PC-9 (cell line): ENCODE data around the gene RETREG1. TPM values are rescaled to one million over a fixed set of nuclear protein-coding genes. Genes with fewer than 3 reads are reported as not detected.

Experiments
- BruUV-seq: library from RNA; stranded (reverse); fragments of 400-500 nt; replicated peaks from 2 replicates; lab custom pipeline; 2021; lab: Mats Ljungman, UMichigan
- CTCF ChIA-PET: fragments of 300-600 bp; sonication (Branson Sonifier 250); formaldehyde crosslinking; loops from one replicate; lab custom pipeline; 2022; ENCODE audit warnings: antibody characterized with exemption; lab: Charles Lee
- POLR2A ChIA-PET: fragments of 300-600 bp; sonication (Branson Sonifier 250); formaldehyde crosslinking; loops from one replicate; lab custom pipeline; 2022; ENCODE audit warnings: antibody characterized with exemption; ENCODE audit not compliant: unreplicated experiment; lab: Charles Lee
- DNase-seq, 2 experiments: peaks; one replicate each; pipeline versions ENCODE4 v3.0.0 to v3.0.0-alpha.2; 2015 to 2022; ENCODE audit warnings: mixed read lengths in 1 of 2
- H2AFZ ChIP-seq: fragments of 200-600 bp; sonication (generic); 2 replicates; pipeline ENCODE4 v1.8.1; 2017; ENCODE audit warnings: antibody characterized with exemption
- H3F3A ChIP-seq: fragments of 200-600 bp; sonication (generic); 2 replicates; pipeline ENCODE4 v1.8.1; 2017; ENCODE audit warnings: antibody characterized with exemption, mild to moderate bottlenecking, low read depth; ENCODE audit not compliant: insufficient read depth
- H3K27ac ChIP-seq: fragments of 200-600 bp; sonication (generic); 2 replicates; pipeline ENCODE4 v1.6.1; 2016; ENCODE audit warnings: mixed run types
- H3K27me3 ChIP-seq: fragments of 200-600 bp; sonication (generic); 2 replicates; pipeline ENCODE4 v1.6.1; 2016; ENCODE audit warnings: low read depth, mixed run types; ENCODE audit not compliant: insufficient read depth
- H3K36me3 ChIP-seq: fragments of 200-600 bp; sonication (generic); 2 replicates; pipeline ENCODE4 v1.6.1; 2016; ENCODE audit warnings: low read depth, mixed run types
- H3K4me1 ChIP-seq: fragments of 200-600 bp; sonication (generic); replicated peaks from 2 replicates; pipeline ENCODE4 v1.6.1; 2016; ENCODE audit warnings: mixed run types; ENCODE audit not compliant: insufficient read depth
- H3K4me2 ChIP-seq: fragments of 200-600 bp; sonication (generic); 2 replicates; pipeline ENCODE4 v1.6.1; 2017; ENCODE audit warnings: mixed run types
- H3K4me3 ChIP-seq: fragments of 200-600 bp; sonication (generic); 2 replicates; pipeline ENCODE4 v1.6.1; 2016; ENCODE audit warnings: mixed run types
- H3K79me2 ChIP-seq: fragments of 200-600 bp; sonication (generic); 2 replicates; pipeline ENCODE4 v1.6.1; 2017; ENCODE audit warnings: low read depth, mixed run types
- H3K9me2 ChIP-seq: fragments of 200-600 bp; sonication (generic); 2 replicates; pipeline ENCODE4 v1.8.1; 2017; ENCODE audit warnings: mild to moderate bottlenecking; ENCODE audit not compliant: insufficient read depth
- H3K9me3 ChIP-seq: fragments of 200-600 bp; sonication (generic); 2 replicates; pipeline ENCODE4 v1.8.1; 2016; ENCODE audit warnings: low read depth; ENCODE audit not compliant: insufficient read depth
- H4K20me1 ChIP-seq: fragments of 200-600 bp; sonication (generic); 2 replicates; pipeline ENCODE4 v1.8.1; 2017; ENCODE audit not compliant: insufficient read depth
- CTCF ChIP-seq: fragments of 200-600 bp; sonication (generic); conservative IDR thresholded peaks from 2 replicates; pipeline ENCODE4 v1.6.1; 2017; ENCODE audit warnings: mixed run types, antibody characterized with exemption, mild to moderate bottlenecking, moderate library complexity
- EZH2 ChIP-seq: fragments of 200-600 bp; sonication (generic); IDR thresholded peaks from 2 replicates; pipeline ENCODE4 v1.8.0; 2017; ENCODE audit warnings: antibody characterized with exemption, low read depth
- intact Hi-C: fragments of 100-400 bp; cut with micrococcal nuclease; formaldehyde crosslinking; loops from one replicate; pipeline ENCODE4 v1.10.0; 2022; ENCODE audit not compliant: unreplicated experiment
- total RNA-seq: library from RNA; stranded (reverse); gene quantifications from 2 replicates; pipeline ENCODE4 v1.2.3, GENCODE V29; 2021

Gene RETREG1
- total RNA-seq, 1 experiment from 2014 or later: 9.7 TPM

GRCh38 chr5:16563686-16564085, 53.1 kb downstream of the RETREG1 start:
- Histone ChIP-seq H3F3A (no peaks in the 10 kb centered on the region), H3K27me3 (peaks cover 22% of the 10 kb centered on the region; the same call in 1 of the 2 replicates), H3K4me3 (no peak overlapping the region), H3K4me1 (no peaks in the 10 kb centered on the region), H4K20me1 (no peaks in the 10 kb centered on the region), H3K9me2 (no peaks in the 10 kb centered on the region; the same call in 1 of the 2 replicates), H3K79me2 (no peaks in the 10 kb centered on the region), H3K36me3 (no peaks in the 10 kb centered on the region), H2AFZ (no peak overlapping the region), H3K4me2 (no peak overlapping the region), H3K27ac (no peak overlapping the region), H3K9me3 (no peaks in the 10 kb centered on the region)
- POLR2A ChIA-PET: interaction anchor here (0.6 kb wide), 1 partner anchor 102 kb away, joined by 4 read pairs; no protein-coding TSS in a partner anchor
- TF ChIP-seq CTCF: no peak
- TF ChIP-seq EZH2: no peak
- intact Hi-C loops: no loop called here
- BruUV-seq: no TSS peak
- no peak for DNase-seq
- CTCF ChIA-PET: no interaction called here

GRCh38 chr5:16561660-16562059, 55.1 kb downstream of the RETREG1 start:
- Histone ChIP-seq H3K9me3 (no peaks in the 10 kb centered on the region), H3K27me3 (peaks cover 14% of the 10 kb centered on the region; the same call in 1 of the 2 replicates), H3K4me3 (no peak overlapping the region), H3F3A (no peaks in the 10 kb centered on the region), H2AFZ (no peak overlapping the region), H3K4me2 (no peak overlapping the region), H3K27ac (no peak overlapping the region), H3K79me2 (no peaks in the 10 kb centered on the region), H4K20me1 (no peaks in the 10 kb centered on the region), H3K36me3 (no peaks in the 10 kb centered on the region), H3K4me1 (no peaks in the 10 kb centered on the region), H3K9me2 (no peaks in the 10 kb centered on the region)
- POLR2A ChIA-PET: no interaction called here
- CTCF ChIA-PET: no interaction called here
- no peak for DNase-seq
- TF ChIP-seq EZH2 (no peak), CTCF (no peak)
- no TSS peak for BruUV-seq
- intact Hi-C loops: no loop called here

GRCh38 chr5:16559702-16560101, 57.1 kb downstream of the RETREG1 start:
- Histone ChIP-seq H3K9me2 (no peaks in the 10 kb centered on the region), H3K27ac (no peak overlapping the region), H3K36me3 (no peaks in the 10 kb centered on the region), H3K9me3 (no peaks in the 10 kb centered on the region), H4K20me1 (no peaks in the 10 kb centered on the region), H3K4me3 (no peak overlapping the region), H3F3A (no peaks in the 10 kb centered on the region), H3K27me3 (peaks cover 3% of the 10 kb centered on the region; the same call in 1 of the 2 replicates), H3K4me2 (no peak overlapping the region), H3K4me1 (no peaks in the 10 kb centered on the region), H2AFZ (no peak overlapping the region), H3K79me2 (no peaks in the 10 kb centered on the region)
- POLR2A ChIA-PET: interaction anchor here (0.5 kb wide), 1 partner anchor 69 kb away, joined by 10 read pairs; no protein-coding TSS in a partner anchor
- DNase-seq: no peak
- CTCF ChIA-PET: no interaction called here
- intact Hi-C loops: no loop called here
- TF ChIP-seq EZH2 (no peak), CTCF (no peak)
- no TSS peak for BruUV-seq
